PC-9 (cell line): ENCODE data around the gene ABLIM1.

ENCODE experiments used
- EZH2 ChIP-seq: fragments of 200-600 bp; sonication (generic); IDR thresholded peaks from 2 replicates; pipeline ENCODE4 v1.8.0; 2017; ENCODE audit warnings: antibody characterized with exemption, low read depth
- TF ChIP-seq, protein P1 (sequence below): fragments of 200-600 bp; sonication (generic); conservative IDR thresholded peaks from 2 replicates; pipeline ENCODE4 v1.6.1; 2017; ENCODE audit warnings: mixed run types, antibody characterized with exemption, mild to moderate bottlenecking, moderate library complexity

DNA sequence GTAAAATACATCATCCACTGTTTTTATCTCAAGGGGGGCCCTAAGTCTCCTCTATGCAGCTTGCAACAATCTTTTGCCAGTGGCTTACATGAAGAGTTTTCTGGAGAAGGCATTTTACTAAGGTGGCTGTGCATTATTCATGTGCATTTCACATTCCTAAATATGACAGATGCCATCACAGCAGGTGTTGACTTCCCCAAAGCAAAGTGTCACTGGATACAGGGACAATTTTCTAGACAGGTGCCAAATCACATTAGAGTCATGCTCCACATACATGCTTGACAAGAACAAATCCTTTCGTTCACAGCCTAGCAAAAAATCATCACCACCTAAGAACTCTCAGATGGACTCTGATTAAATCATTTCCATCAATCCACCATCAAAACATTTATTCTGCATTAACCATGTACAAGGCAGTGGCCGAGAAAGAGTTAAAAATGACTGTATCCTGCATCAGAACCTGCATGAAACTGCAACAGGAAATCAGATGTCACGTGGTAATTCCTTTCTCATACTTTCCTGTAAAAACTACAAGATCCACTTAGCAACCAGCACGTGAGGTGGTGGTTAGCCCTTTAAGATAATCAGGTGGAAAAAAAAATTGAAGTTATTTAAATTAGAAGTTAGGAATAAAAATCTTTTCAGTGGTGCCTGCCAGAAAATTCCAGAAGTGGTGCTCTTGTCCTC is 165.6 kb downstream of the ABLIM1 start:
- TF ChIP-seq, protein P1, sequence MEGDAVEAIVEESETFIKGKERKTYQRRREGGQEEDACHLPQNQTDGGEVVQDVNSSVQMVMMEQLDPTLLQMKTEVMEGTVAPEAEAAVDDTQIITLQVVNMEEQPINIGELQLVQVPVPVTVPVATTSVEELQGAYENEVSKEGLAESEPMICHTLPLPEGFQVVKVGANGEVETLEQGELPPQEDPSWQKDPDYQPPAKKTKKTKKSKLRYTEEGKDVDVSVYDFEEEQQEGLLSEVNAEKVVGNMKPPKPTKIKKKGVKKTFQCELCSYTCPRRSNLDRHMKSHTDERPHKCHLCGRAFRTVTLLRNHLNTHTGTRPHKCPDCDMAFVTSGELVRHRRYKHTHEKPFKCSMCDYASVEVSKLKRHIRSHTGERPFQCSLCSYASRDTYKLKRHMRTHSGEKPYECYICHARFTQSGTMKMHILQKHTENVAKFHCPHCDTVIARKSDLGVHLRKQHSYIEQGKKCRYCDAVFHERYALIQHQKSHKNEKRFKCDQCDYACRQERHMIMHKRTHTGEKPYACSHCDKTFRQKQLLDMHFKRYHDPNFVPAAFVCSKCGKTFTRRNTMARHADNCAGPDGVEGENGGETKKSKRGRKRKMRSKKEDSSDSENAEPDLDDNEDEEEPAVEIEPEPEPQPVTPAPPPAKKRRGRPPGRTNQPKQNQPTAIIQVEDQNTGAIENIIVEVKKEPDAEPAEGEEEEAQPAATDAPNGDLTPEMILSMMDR: no peak
- no peak for TF ChIP-seq EZH2
